HG03378 (cell line): ENCODE data around the gene LDLRAD1.
"Not testable (repeated sequence)": the region's sequence is repeated elsewhere in the genome, so short reads cannot be mapped to it uniquely, and the experiment has no call there.

Experiments
- ATAC-seq: cut with Tn5 transposase; IDR thresholded peaks from one replicate; pipeline ENCODE4 v1.9.1; 2021; ENCODE audit warnings: mild to moderate bottlenecking, moderate library complexity; ENCODE audit not compliant: unreplicated experiment

Gene LDLRAD1

DNA sequence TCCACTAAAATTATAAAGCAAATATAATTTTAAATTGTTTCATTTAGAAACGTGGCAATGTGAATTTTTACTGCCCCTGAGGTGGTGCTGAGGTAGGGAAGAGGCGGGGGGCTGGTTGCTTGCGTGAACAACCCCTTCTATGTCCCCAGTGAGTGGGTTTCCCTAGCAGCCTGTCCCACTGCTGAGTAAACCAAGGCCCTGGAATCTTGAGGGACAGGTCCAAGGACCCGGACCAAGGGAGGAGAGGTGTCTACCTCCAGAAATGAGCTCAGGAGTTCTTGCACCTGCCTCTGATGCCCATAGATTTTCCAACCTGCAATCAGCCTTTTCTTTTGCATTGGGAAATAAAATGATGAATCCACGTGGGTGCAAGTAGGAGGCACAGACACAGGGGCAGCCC lies 649 bp upstream of the LDLRAD1 start:
- no peak for ATAC-seq

DNA sequence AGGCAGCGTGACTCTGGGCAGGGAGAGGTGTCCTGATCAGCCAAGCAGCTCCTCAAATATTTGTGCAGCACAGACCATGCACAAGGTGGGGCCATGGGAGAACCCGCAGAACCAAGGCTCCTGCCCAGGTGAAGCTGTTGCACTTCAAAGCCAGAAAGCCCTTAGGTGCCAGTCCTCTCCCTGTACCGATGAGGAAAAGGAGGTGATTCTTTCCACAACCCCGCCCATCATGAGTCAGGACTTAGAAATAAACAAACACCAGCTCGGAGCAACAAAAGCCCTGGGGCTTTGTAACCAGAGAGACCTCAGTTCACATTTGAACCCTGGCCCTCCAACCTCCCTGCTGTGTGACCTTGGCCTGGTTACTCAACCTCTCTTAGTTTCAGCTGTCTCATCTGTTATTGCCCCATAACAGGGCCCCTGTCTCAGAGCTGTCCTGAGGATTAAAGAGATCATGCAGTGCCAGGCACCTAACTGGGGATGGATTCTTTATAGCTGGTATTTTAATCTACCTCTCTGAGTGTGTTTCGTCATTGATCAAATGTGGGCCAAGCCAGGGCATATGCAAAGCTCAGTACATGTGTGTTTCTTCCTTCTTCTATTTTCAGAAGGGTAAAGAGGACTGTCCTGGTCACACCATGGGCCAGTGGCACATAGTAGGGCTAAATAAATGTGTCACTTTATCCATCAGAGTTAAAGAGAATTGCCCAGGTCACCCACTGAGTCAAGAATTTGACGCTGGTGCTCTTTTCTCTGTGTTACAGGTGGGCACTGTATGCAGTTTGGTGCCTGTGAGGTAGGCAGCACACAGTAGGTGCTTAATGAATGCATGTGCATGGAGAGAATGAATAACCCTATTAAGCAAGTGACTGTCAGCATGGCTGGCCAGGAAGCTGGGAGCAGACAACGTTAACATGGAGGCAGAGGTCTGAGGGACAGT lies 1.4 kb downstream of the LDLRAD1 start:
- no peak for ATAC-seq

DNA sequence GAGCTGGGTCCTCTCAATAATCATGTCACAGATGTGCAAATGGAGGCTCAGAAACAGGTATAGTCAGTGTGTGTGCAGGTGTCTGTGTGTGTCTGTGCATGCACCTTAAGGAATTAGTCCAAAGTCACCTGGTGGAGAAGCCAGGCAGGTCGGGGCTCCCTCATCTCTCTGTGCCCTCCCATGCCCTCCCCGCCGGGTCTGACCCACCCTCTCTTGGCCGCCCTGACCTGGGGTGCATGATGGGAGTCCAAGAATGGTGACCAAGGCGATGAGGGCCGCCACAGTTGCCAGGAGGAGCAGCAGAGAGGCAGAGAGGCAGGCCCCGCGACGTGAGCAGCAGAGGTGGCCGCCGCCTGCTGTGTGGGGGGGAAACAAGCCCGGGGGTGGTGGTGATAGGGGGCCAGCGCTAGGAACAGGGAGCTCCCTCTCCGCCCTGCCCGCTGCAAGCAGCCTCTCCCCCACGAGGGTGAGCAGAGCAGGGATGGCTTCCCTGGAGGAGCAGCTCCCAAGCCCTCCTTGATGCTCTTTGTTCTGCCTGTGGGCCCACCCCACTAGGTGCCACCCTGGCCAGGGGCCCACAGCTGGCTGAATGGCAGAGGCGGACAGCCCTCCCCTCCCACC lies 3.9 kb downstream of the LDLRAD1 start:
- ATAC-seq = no peak

DNA sequence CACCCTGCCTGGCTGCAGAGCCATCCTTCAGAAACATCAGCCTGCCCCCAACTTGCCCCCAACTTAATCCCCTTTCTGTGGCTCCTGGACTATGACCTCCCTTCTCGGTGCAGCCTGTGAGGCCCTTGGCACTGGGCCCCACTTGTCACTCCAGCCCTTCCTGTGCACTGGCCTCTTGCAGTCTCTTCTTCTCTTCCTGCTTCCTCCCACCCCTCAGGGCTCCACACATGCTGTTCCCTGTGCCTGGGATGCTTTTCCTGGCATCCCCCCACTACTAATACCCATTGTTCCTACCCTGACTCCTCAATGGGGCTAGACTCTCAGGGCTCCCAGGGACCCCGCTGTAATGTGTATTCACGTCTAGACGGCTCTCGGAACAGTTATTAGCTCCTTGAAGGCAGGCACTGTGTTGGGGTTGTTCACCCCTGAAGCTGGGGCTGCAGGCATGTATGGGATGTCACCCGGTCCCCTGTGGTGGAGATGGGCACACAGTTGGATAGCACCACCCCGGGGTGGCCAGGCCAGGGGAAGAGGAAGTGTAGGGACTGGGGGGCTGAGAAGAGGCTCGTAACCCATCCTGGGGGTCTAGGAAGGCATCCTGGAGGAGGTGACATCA lies 4.5 kb downstream of the LDLRAD1 start:
- no peak for ATAC-seq

DNA sequence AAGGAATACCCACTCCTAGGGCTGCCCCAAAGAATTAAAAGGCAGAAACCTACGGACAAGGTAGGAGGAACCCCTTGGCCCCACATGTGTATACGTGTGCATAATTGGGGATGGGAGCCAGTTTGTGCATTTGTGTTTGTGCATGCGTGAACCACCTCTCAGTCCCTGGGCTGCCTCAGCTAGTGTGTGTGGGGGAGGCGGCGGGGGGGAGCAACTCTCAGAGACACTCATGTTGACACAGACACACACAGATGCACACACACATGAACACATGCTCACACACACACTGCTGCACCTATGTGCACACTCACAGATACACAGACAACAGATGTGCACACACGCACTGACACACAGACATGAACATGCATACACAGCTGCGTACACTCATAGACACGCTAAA lies 5.1 kb downstream of the LDLRAD1 start:
- ATAC-seq = no peak

DNA sequence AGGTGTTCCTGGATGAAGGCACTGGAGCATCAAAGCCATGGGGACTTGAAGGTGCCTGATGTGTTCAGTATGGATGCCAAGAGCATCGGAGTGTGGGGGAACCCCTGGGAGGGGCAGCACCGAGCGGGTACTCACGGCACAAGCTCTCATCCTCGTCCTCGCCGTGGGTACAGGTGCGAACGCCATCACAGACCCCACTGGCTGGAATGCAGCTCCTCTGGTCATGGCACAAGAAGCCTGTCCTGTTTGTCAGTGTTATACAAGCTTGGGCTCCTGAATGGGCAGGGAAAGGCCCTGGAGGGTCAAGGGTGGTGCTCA lies 6.0 kb downstream of the LDLRAD1 start:
- no peak for ATAC-seq

DNA sequence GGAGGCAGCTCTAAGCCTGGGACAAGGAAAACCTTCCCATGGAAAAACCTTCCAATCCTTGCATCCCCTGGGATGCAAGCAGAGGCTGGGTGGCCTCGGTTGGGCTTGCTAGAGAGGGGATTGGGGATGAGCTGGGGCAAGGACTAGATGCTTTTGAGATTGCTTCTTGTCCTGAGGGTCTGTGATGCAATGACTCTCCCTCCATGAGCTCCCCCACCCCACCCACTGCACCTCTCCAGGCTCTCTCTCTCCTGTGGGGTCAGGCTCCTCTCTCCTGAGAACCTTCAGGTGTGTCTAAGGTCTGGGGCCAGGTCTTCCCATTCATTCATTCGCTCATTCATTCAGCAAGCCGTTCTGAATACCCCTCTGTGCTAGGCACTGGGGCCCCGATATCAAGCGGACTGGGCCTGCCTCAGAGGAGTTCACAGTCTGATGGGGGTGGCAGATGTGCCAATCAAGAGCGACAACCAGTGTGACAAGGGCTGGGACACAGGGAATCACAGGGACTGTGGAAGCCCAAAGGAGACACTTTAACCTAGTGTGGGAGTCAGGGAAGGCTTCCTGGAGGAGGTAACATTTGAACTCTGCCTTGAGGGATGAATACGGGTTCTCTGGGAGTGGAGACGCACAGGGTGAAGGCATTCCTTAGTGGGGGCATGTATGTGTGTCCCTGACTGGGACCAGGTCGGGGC lies 6.5 kb downstream of the LDLRAD1 start:
- ATAC-seq = no peak

DNA sequence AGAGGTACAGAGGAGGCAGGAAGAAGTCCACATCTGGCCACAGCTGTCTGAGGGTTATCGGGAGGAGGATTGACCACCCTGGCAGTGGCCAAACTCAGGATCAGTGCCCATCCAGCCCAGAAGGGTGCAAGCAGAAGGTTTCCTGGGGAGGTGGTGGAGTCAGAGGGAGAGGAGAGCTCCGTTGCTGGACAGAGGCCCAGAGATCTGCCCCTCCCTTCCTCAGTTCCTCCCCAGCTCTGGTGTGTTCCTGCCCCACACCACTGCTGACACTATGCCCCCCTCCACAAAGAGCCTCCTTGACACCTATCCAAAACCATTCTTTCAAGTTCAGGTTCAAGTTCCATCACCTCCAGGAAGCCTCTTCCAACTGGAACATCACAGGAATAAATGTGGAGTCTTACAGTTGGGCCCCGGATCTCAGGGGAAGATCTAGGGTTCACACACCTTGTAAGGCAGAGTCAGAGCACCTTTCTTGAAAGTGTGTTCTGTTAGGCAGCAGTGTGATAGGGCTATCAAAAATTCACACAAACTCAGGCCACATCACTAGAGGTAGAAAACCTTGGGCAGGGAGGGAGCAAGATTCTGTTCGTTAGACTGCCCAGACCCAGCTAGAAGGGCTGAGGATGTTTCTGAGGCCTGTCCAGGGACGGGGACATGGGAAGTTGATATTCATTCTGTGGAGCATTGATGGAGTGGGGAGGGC lies 7.4 kb downstream of the LDLRAD1 start:
- ATAC-seq = no peak

DNA sequence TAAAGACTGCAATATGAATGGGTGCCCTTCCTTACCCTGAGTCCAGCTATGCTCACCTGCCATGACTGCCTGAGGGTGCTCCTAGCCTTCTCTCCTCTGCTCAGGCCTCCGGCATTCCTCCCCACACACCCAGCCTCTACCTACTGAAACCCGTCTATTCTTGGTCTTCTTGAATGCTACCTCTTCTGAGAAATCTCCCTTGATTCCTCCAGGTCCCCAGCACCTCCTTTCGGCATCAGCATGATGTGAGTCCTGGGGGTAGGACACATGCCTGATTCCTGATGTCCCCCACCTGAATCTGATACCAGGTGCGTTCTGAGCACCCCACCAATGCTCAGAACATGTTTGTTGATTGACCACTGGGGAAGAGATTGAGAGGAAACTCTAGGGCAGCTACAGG lies 8.6 kb downstream of the LDLRAD1 start:
- ATAC-seq = no peak

DNA sequence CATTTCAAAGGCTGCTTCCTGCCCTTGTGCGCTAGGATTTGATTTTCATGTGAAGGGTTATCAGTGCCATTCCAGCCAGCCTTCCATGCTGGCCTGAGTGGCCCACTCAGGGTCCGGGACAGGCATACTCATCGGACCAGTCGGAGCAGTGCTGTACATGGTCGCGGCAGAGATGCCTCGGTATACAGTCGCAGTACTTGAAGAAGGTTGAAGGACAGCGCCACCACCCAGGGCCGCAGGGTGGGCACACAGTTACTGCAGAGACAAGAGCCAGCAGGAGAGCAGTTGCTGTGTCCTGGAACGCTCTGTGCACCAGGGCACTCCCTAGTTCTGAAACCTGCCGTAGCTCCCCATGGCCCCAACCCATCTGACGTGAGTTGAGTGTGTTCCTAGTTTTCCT lies 9.1 kb downstream of the LDLRAD1 start:
- ATAC-seq = no peak

DNA sequence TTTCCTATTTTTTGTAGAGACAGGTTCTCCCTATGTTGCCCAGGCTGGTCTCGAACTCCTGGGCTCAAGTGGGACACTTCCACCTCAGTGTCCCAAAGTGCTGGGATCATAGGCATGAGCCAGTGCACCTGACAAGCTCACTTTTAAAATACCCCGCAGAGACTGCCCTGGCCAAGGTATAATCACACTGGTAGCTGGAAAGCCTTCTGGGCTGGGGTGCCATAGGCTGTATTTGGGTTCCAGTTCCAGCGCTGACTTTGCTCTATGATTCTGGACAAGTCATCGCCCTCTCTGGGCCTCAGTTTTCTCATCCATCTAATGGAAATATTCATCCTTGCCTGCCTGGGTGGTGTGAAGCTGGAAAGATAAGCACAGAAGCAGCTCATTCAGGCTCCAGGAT lies 10.4 kb downstream of the LDLRAD1 start:
- no peak for ATAC-seq

DNA sequence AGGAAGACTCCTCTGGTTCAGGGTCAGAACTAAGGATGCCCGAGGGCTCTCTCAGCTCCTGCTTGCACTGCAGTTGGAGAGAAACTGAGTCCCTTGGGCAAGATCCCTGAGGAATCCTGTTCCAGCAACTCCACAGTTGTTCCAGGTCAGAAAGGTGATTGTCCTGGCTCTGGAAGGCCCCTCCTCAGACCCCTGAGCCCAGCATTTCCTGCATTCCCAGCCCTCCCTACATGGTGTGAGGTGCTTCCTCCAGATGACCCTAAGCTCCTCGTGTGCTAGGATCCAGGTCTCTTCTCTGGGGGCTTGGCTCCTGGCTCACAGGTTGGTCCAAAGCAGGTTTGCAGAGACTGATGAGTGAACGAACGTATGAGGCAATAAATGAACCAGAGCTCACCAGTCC lies 11.5 kb downstream of the LDLRAD1 start:
- no peak for ATAC-seq

DNA sequence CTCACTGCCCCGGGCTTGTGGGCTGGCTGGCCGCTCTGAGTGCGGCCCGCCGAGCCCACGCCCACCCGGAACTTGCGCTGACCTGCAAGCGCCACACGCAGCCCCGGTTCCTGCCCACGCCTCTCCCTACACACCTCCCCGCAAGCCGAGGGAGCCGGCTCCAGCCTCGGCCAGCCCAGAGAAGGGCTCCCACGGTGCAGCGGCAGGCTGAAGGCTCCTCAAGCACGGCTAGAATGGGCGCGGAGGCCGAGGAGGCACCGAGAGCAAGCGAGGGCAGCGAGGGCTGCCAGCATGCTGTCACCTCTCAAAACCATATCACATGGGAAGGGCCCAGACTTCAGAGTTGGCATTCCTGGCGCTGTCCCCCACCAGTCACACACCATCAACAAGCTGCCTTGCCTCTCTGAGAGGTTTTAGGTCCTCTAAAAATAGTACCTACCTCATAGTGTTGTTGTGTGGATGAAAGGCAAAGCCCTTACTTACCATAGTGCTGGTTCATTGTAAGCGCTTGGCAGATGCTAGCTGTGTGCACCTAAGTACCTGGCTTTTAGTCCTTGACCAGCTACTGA lies 13.4 kb downstream of the LDLRAD1 start:
- no peak for ATAC-seq

DNA sequence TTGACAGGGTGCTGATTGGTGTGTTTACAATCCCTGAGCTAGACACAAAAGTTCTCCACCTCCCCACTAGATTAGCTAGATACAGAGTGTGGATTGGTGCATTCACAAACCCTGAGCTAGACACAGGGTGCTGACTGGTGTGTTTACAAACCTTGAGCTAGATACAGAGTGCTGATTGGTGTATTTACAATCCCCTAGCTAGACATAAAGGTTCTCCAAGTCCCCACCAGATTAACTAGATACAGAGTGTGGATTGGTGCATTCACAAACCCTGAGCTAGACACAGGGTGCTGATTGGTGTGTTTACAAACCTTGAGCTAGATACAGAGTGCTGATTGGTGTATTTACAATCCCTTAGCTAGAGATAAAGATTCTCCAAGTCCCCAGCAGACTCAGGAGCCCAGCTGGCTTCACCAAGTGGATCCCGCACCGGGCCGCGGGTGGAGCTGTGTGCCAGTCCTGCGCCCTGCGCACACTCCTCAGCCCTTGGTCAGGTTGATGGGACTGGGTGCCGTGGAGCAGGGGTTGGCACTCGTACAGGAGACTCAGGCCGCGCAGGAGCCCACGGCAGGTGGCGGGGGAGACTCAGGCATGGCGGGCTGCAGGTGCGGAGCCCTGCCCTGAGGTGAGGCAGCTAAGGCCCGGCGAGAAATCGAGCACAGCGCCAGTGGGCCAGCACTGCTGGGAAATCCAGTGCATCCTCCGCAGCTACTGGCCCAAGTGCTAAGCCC lies 14.1 kb downstream of the LDLRAD1 start:
- ATAC-seq = not testable (repeated sequence)

DNA sequence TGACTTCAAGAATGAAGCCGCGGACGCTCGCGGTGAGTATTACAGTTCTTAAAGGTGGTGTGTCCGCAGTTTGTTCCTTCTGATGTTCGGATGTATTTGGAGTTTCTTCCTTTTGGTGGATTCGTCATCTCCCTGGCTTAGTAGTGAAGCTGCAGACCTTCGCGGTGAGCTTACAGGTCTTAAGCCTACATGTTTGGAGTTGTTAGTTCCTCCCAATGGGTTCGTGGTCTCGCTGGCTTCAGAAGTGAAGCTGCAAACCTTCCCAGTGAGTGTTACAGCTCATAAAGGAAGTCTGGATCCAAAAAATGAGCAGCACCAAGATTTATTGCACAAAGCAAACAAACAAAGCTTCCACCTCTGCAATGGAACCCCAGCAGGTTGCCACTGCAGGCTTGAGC lies 14.7 kb downstream of the LDLRAD1 start:
- ATAC-seq = no peak

DNA sequence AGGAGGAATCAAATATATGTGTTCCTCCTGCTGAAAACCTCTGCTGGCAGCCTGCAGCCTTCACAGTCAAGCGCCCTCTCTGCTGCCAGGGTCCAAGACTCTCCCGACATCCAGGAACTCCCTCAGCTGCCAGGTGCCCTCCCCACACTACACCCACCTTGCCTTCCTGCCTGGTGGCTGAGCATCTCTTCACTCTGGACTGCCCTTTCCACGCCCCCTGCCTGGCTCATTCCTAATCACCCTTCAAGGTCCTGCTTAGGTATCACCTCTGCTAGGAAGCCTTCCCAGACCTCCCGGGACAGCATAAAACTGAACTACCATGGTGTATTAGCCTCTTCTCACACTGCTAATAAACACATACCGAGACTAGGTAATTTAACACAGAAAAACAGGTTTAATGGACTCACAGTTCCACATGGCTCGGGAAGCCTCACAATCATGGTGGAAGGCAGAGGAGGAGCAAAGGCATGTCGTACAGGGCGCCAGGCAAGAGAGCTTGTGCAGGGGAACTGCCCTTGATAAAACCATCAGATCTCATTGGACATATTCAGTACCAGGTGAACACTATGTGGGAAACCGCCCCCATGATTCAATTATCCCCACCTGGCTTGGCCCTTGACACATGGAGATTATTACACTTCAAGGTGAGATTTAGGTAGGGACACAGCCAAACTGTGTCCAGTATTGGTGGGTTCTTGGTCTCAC lies 15.3 kb downstream of the LDLRAD1 start:
- ATAC-seq = no peak

DNA sequence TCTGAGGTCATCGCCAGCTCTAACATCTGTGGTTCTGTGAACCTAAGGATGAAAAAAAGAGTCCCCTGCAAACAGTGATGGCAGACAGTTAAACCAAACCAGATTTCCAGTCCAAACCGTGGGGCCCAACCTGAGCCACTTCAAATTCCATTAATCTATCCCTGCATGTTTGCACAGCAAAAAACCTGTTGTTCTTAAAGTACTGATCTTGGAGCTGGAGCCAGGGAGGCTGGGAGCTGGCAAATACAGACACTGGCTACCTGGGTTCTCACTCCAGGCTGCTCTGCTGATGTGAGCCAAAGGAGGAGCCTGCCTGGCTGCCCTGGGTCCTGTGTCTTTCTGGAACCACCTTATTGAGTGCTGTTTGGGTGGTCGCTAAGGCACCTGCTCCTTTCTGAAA lies 16.4 kb downstream of the LDLRAD1 start:
- ATAC-seq = no peak

DNA sequence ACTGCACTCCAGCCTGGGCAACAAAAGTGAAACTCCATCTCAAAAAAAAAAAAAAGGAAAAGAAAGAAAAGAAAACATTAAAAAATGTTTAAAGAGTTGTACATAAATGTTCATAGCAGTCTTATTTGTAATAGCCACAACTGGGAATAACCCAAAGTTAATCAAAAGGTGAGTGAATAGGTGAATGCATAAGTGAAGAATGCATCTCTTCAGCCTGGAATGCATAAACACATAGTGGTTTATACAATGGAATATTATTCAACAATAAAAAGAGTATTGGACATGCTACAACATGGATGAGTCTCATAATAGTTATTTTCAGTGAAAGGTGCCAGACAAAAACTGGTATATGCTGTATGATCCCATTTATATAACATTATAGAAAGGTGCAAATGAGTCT lies 18.1 kb downstream of the LDLRAD1 start:
- no peak for ATAC-seq

DNA sequence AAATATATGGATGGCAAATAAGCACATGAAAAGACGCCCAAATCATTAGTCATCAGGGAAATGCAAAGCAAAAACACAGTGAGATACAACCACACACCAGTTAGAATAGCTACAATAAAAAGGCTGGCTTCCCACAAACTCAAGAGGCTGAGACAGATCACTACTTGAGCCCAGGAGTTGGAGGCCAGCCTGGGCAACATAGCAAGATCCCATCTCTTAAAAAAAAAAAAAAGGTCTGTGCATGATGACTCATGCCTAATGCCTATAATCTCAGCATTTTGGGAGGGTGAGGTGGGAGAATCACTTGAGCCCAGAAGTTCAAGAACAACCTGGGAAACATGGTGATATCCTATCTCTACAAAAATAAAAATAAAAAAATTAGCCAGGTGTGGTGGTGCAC lies 19.8 kb downstream of the LDLRAD1 start:
- no peak for ATAC-seq
